Esophagus muscularis mucosa (tissue), 4 donors: Measurements from ENCODE around the gene CCNF. TPM values are rescaled to one million over a fixed set of nuclear protein-coding genes. Genes with fewer than 3 reads are reported as not detected.

Experiments
- DNase-seq: peaks from one replicate; pipeline ENCODE4 v3.0.0-alpha.2; 2017; ENCODE audit errors: extremely low spot score
- H3K27ac ChIP-seq, 4 donors: fragments of 200-600 bp; sonication (generic); replicated peaks in 1 of 4; 1 replicate in 3 of 4; 2 replicates in 1 of 4; pipeline ENCODE4 v1.5.1; 2016 to 2019; ENCODE audit warnings: mild to moderate bottlenecking in 1 of 4
- H3K27me3 ChIP-seq, 4 donors: fragments of 200-600 bp; sonication (generic); one replicate each; pipeline versions ENCODE4 v1.5.1 to v1.6.0; 2016 to 2019
- H3K36me3 ChIP-seq, 4 donors: fragments of 200-600 bp; sonication (generic); one replicate each; pipeline ENCODE4 v1.5.1; 2016 to 2019
- H3K4me1 ChIP-seq, 4 donors: fragments of 200-600 bp; sonication (generic); one replicate each; pipeline ENCODE4 v1.5.1; 2016 to 2019
- H3K4me3 ChIP-seq, 4 donors: fragments of 200-600 bp; sonication (generic); 1 replicate in 2 of 4; 2 replicates in 2 of 4; pipeline ENCODE4 v1.5.1; 2016 to 2019; ENCODE audit warnings: mild to moderate bottlenecking in 4 of 4, moderate library complexity in 1 of 4
- H3K9me3 ChIP-seq, 4 donors: fragments of 200-600 bp; sonication (generic); 1 replicate in 3 of 4; 2 replicates in 1 of 4; pipeline ENCODE4 v1.5.1; 2016 to 2019
- CTCF ChIP-seq, 3 experiments: fragments of 200-600 bp in 2 of 3; fragments of 450-650 bp in 1 of 3; sonication (generic) in 2 of 3; IDR thresholded peaks; one replicate each; pipeline ENCODE4 v1.5.1; 2017 to 2019; ENCODE audit warnings: antibody characterized with exemption in 3 of 3, mild to moderate bottlenecking in 2 of 3, moderate library complexity in 1 of 3
- EP300 ChIP-seq: sonication (generic); formaldehyde crosslinking; IDR thresholded peaks from one replicate; pipeline ENCODE4 v1.6.1; 2017; ENCODE audit warnings: antibody characterized with exemption
- POLR2A ChIP-seq: fragments of 450-650 bp; IDR thresholded peaks from one replicate; pipeline ENCODE4 v1.6.1; 2017; ENCODE audit warnings: antibody characterized with exemption, moderate library complexity, mild to moderate bottlenecking, low read depth
- POLR2AphosphoS5 ChIP-seq, 2 donors: sonication (generic); formaldehyde crosslinking; IDR thresholded peaks; one replicate each; pipeline ENCODE4 v1.6.1; 2017; ENCODE audit warnings: antibody characterized with exemption in 2 of 2
- WGBS: methylation state at CpG from one replicate; pipeline ENCODE4 v1.1.5; 2018; 5-methylcytosine and 5-hydroxymethylcytosine counted together
- intact Hi-C: fragments of 100-400 bp; cut with DNase I; formaldehyde crosslinking; loops from one replicate; pipeline ENCODE4 v1.15.1; 2023
- total RNA-seq, 4 donors: library from RNA; depleted of rRNA; stranded (reverse); fragments of >200 nt; gene quantifications; one replicate each; pipeline versions ENCODE4 v1.1.0 to v1.2.1, GENCODE V29; 2016

CCNF gene
- total RNA-seq, 4 donors from 2014 or later: 0.83 to 2.5 (median 1.5) TPM

- peak overlapping the region; percentile 58 to 74 (median 66) for H3K4me3 ChIP-seq
- intact Hi-C loops: no loop called here
- H3K27me3 ChIP-seq: peaks cover 17 to 58% (median 36%) of the 10 kb centered on the region in 4 donors
- no peak for TF ChIP-seq POLR2A
- no peak for TF ChIP-seq EP300
- peak; percentile 70 to 74 for TF ChIP-seq POLR2AphosphoS5 (IDR thresholded peaks at IDR 0.05)
- TF ChIP-seq CTCF (IDR thresholded peaks at IDR 0.05): peak in 1 of 3 experiments; percentile 7
- H3K4me1 ChIP-seq: peaks cover 41 to 58% (median 45%) of the 10 kb centered on the region in 4 donors
- no peak for DNase-seq
- H3K36me3 ChIP-seq: no peaks in the 10 kb centered on the region
- no peaks in the 10 kb centered on the region for H3K9me3 ChIP-seq
- 0% methylated on average over 49 of the region's 80 CpGs for WGBS
- H3K27ac ChIP-seq: peak overlapping the region; percentile 58 to 66 (median 60)
Measured at GRCh38 chr16:2467528-2468232, 38.4 kb downstream of the CCNF start.

- intact Hi-C loops: no loop called here
- H3K4me3 ChIP-seq: peak overlapping the region; percentile 58 to 74 (median 66)
- TF ChIP-seq POLR2A: no peak
- H3K36me3 ChIP-seq: no peaks in the 10 kb centered on the region
- peaks cover 41 to 64% (median 51%) of the 10 kb centered on the region in 4 donors for H3K4me1 ChIP-seq
- peaks cover 17 to 64% (median 37%) of the 10 kb centered on the region in 4 donors for H3K27me3 ChIP-seq
- DNase-seq: no peak
- peak overlapping the region in 3 of 4 donors; percentile 58 to 66 (median 61) for H3K27ac ChIP-seq
- no peaks in the 10 kb centered on the region for H3K9me3 ChIP-seq
- WGBS: 3% methylated on average over 16 of the region's 38 CpGs
Measured at GRCh38 chr16:2468233-2468724, 39.0 kb downstream of the CCNF start.

- Histone ChIP-seq H3K27me3 (peaks cover 17 to 68% (median 37%) of the 10 kb centered on the region in 4 donors), H3K36me3 (no peaks in the 10 kb centered on the region), H3K9me3 (no peaks in the 10 kb centered on the region), H3K4me3 (peak overlapping the region; percentile 58 to 74 (median 66)), H3K4me1 (peaks cover 45 to 70% (median 56%) of the 10 kb centered on the region in 4 donors), H3K27ac (no peak overlapping the region)
- TF ChIP-seq POLR2AphosphoS5 (IDR thresholded peaks at IDR 0.05) (no peak), CTCF (IDR thresholded peaks at IDR 0.05) (no peak), EP300 (no peak), POLR2A (no peak)
- DNase-seq: no peak
- intact Hi-C loops: no loop called here
- WGBS: 18% methylated on average over 5 of the region's 14 CpGs
Measured at GRCh38 chr16:2468725-2469398, 39.6 kb downstream of the CCNF start.

- TF ChIP-seq EP300 (no peak), CTCF (IDR thresholded peaks at IDR 0.05) (no peak), POLR2AphosphoS5 (IDR thresholded peaks at IDR 0.05) (no peak), POLR2A (no peak)
- Histone ChIP-seq H3K36me3 (no peaks in the 10 kb centered on the region), H3K4me3 (no peak overlapping the region), H3K27ac (no peak overlapping the region), H3K4me1 (peaks cover 45 to 77% (median 63%) of the 10 kb centered on the region in 4 donors), H3K9me3 (no peaks in the 10 kb centered on the region), H3K27me3 (peaks cover 17 to 68% (median 37%) of the 10 kb centered on the region in 4 donors)
- no peak for DNase-seq
- intact Hi-C loops: no loop called here
- 71% methylated on average over 14 of the region's 16 CpGs for WGBS
Measured at GRCh38 chr16:2469399-2470233, 40.4 kb downstream of the CCNF start.
